Transverse colon (tissue), 4 donors: ENCODE results near the gene ZNF575. TPM values are rescaled to one million over a fixed set of nuclear protein-coding genes. Genes with fewer than 3 reads are reported as not detected.

Experiments used
- DNase-seq: peaks from one replicate; pipeline ENCODE4 v3.0.0-alpha.2; 2019
- H3K27ac ChIP-seq, 4 donors: fragments of 200-600 bp; sonication (generic); 2 replicates each; pipeline ENCODE4 v1.5.1; 2016 to 2018; ENCODE audit warnings: inconsistent platforms in 4 of 4
- H3K27me3 ChIP-seq: fragments of 200-600 bp; sonication (generic); 2 replicates; pipeline ENCODE4 v1.5.1; 2017; ENCODE audit warnings: inconsistent platforms
- H3K36me3 ChIP-seq, 4 donors: fragments of 200-600 bp; sonication (generic); 2 replicates each; pipeline ENCODE4 v1.5.1; 2017 to 2019; ENCODE audit warnings: inconsistent platforms in 4 of 4
- H3K4me1 ChIP-seq, 4 donors: fragments of 200-600 bp; sonication (generic); 2 replicates each; pipeline ENCODE4 v1.5.1; 2017 to 2020; ENCODE audit warnings: inconsistent platforms in 4 of 4
- H3K4me3 ChIP-seq, 4 donors: fragments of 200-600 bp; sonication (generic); 1 replicate in 1 of 4; 2 replicates in 3 of 4; pipeline versions ENCODE4 v1.5.1 to v1.6.1; 2017 to 2019; ENCODE audit warnings: inconsistent platforms in 4 of 4
- H3K9me3 ChIP-seq, 2 donors: fragments of 200-600 bp; sonication (generic); 2 replicates each; pipeline ENCODE4 v1.5.1; 2017 to 2019; ENCODE audit warnings: inconsistent platforms in 2 of 2
- EP300 ChIP-seq: sonication (generic); formaldehyde crosslinking; IDR thresholded peaks from one replicate; pipeline ENCODE4 v1.6.1; 2017; ENCODE audit warnings: antibody characterized with exemption, low read depth
- POLR2A ChIP-seq: fragments of 450-650 bp; IDR thresholded peaks from one replicate; pipeline ENCODE4 v1.6.1; 2016; ENCODE audit warnings: antibody characterized with exemption, mild to moderate bottlenecking, moderate library complexity
- POLR2AphosphoS5 ChIP-seq, 3 donors: sonication (generic); formaldehyde crosslinking; IDR thresholded peaks; one replicate each; pipeline ENCODE4 v1.6.1; 2016; ENCODE audit warnings: antibody characterized with exemption in 3 of 3
- WGBS, 2 donors: methylation state at CpG; one replicate each; pipeline ENCODE4 v1.1.5; 2018; ENCODE audit warnings: low coverage in 1 of 2; 5-methylcytosine and 5-hydroxymethylcytosine counted together
- in situ Hi-C, 4 donors: fragments of 200-750 bp; cut with MboI; loops; one replicate each; pipeline versions ENCODE4 v1.15.0 to v1.15.1; 2017; ENCODE audit warnings: low sequenced_read_pairs in 3 of 4, low pct_ligation_motif_present in 1 of 4, low pct_unique_long_range_greater_than_20kb in 1 of 4
- intact Hi-C: fragments of 100-400 bp; cut with DNase I; formaldehyde crosslinking; loops from one replicate; pipeline ENCODE4 v1.15.1; 2023; ENCODE audit warnings: low total_unique reads
- total RNA-seq, 4 donors: library from RNA; depleted of rRNA; stranded (reverse); fragments of >200 nt; gene quantifications; one replicate each; pipeline ENCODE4 v1.1.0, GENCODE V29; 2016
- TF ChIP-seq, protein P1 (sequence below), 5 experiments: fragments of 200-600 bp in 3 of 5; fragments of 450-650 bp in 2 of 5; sonication (generic) in 3 of 5; IDR thresholded peaks; 1 replicate in 2 of 5; 2 replicates in 3 of 5; pipeline ENCODE4 v1.5.1; 2016 to 2017; ENCODE audit warnings: antibody characterized with exemption in 5 of 5, inconsistent platforms in 3 of 5, mild to moderate bottlenecking in 2 of 5, moderate library complexity in 1 of 5

ZNF575 gene
- total RNA-seq, 4 donors from 2014 or later = 0.20 to 1.9 (median 1.8) TPM; not detected in 1

DNA sequence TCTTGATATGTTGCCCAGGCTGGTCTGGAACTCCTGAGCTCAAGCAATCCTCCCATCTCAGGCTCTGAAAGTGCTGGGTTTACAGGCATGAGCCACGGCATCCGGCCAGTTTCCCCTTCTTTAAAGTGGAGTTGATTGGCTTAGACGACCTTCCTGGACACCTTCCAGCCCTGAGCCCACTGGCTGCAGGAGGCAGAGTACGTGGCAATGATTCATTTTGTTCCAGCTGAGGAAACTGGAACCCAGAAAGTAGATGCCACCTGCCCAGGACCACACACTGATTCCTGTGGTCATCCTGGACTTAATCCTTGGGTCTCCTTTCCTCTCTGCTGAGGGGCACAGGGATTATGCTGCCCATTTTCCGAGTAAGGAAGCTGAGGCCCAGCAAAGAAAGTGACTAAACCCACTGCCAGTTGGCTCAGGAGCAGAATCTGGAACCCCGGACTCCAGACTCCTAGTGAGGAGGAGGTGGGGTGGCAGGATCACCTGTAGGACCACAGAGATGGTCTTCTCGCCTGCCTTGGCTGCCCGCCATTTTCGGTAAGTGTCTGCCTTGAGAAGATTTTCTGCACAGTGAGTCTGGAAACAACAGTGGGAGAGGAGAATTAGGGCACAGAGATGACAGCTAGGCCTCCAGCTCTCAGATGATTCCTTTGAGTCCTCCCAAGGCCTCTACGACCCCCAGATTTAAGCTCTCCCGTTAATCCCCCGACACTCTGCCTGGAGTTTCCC, 41.6 kb downstream of the ZNF575 start:
- WGBS, 2 donors = 0 to 28% methylated on average over 3 to 12 of the region's 12 CpGs
- no peaks in the 10 kb centered on the region for H3K9me3 ChIP-seq
- peak overlapping the region; percentile 72 to 99 (median 88) for H3K4me3 ChIP-seq
- no peaks in the 10 kb centered on the region for H3K36me3 ChIP-seq
- H3K27ac ChIP-seq = peak overlapping the region; percentile 81 to 94 (median 92)
- H3K27me3 ChIP-seq = no peaks in the 10 kb centered on the region
- intact Hi-C loops = no loop called here
- peaks cover 5 to 22% (median 12%) of the 10 kb centered on the region in 4 donors for H3K4me1 ChIP-seq
- TF ChIP-seq, protein P1, sequence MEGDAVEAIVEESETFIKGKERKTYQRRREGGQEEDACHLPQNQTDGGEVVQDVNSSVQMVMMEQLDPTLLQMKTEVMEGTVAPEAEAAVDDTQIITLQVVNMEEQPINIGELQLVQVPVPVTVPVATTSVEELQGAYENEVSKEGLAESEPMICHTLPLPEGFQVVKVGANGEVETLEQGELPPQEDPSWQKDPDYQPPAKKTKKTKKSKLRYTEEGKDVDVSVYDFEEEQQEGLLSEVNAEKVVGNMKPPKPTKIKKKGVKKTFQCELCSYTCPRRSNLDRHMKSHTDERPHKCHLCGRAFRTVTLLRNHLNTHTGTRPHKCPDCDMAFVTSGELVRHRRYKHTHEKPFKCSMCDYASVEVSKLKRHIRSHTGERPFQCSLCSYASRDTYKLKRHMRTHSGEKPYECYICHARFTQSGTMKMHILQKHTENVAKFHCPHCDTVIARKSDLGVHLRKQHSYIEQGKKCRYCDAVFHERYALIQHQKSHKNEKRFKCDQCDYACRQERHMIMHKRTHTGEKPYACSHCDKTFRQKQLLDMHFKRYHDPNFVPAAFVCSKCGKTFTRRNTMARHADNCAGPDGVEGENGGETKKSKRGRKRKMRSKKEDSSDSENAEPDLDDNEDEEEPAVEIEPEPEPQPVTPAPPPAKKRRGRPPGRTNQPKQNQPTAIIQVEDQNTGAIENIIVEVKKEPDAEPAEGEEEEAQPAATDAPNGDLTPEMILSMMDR (IDR thresholded peaks at IDR 0.05) = no peak
- TF ChIP-seq EP300 (no peak), POLR2A (no peak), POLR2AphosphoS5 (IDR thresholded peaks at IDR 0.05) (no peak)
- no peak for DNase-seq
- in situ Hi-C loops = no loop called here

DNA sequence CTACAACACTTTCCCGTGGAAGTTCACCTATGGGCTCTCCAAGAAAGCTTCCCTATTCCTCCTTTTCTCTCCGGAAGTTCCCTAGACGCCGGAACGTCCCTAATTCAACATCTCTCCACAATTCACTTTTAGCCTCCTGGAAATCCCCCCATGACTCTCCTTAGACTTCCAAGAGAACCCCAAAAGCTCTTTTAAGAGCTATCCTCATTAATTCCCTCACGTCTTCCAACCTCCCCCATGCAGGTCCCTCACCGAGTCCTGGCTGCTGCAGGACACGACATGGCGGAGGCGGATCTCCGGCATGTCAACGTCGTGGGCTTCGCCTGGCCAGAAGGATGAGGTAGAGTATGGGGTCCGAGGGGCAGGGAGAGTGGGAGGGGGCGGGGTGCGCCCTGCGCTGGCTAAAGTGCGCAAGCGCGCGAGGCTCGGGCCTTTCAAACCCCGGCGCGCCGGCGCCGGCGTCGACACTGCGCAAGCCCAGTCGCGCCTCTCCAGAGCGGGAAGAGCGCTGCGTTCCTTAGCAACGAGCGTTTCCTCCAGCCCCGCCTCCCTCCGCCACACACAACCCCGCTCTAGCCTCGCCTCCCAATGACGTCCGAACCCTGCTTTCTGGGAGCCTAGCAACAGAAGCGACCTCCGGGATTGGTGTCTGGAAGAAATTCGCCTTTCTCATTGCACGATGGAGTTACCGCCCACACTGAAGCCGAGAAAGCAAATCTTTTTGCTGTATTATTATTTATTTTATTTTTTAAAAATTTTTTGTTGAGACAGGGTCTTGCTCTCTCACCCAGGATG, 42.4 kb downstream of the ZNF575 start, which contains the start of the genes PINLYP and XRCC1:
Gene PINLYP, plus strand, starts transcription at position 646 of the 795 bp plus-strand sequence. CDS start 1,391 bp downstream, outside the sequence.
Gene XRCC1, minus strand, starts transcription at position 372 of the 795 bp plus-strand sequence. Its CDS starts 69 bp downstream, at position 303.
- H3K27ac ChIP-seq = peak within 1 kb of the TSS; percentile 81 to 94 (median 92)
- peak; percentile 98 for DNase-seq
- H3K36me3 ChIP-seq = no peaks in the 10 kb centered on the region
- no peaks in the 10 kb centered on the region for H3K27me3 ChIP-seq
- intact Hi-C loops = no loop called here
- H3K9me3 ChIP-seq = no peaks in the 10 kb centered on the region
- TF ChIP-seq POLR2AphosphoS5 (IDR thresholded peaks at IDR 0.05) (peak; percentile 55 to 68 (median 56)), POLR2A (peak; percentile 48), EP300 (no peak)
- TF ChIP-seq, protein P1 (IDR thresholded peaks at IDR 0.05) = no peak
- H3K4me3 ChIP-seq = peak within 1 kb of the TSS; percentile 72 to 99 (median 88)
- in situ Hi-C loops = no loop called here
- peaks cover 5 to 27% (median 12%) of the 10 kb centered on the region in 4 donors for H3K4me1 ChIP-seq
- 0 to 1% methylated on average over 5 to 30 of the region's 51 CpGs for WGBS, 2 donors

DNA sequence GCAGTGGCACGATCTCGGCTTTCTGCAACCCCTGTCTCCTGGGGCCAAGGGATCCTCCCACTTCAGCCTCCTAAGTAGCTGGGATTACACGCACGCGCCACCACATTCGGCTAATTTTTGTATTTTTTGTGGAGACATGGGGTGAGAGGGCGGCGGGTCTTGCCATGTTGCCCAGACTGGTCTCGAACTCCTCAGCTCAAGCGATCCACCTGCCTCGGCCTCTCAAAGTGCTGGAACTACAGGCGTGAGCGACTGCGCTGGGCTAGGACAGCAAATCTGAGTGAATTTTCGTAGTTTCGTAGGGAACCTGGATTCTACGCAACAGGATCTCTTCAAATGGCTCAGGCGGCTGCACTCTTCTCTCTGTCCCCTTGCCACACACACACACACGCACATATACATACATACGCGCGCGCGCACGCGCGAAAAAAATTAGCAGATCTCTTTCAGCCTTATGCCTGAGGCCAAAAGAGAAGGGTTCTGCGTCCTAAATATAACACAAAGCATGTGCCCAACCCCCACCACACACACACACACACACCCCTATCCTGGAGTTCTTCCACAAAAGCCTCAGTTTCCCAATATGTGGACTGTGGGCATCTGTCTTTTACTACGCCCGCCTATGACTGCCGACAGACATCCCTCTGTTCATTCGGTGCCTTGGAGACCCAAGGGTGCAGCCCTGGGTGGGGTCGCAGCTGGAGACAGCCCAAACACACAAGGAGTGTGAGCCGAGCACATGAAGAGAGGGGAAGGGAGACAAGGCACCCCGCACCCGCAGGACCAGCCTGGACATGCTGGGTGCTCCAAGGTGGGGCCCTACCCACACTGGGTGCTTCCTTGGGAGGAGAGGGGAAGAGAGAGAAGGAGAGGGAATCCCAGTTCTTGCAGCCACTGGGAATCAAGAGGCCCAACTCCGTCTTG, 43.2 kb downstream of the ZNF575 start:
- H3K9me3 ChIP-seq = no peaks in the 10 kb centered on the region
- intact Hi-C loops (no loop called here), in situ Hi-C loops (no loop called here)
- WGBS, 2 donors = 72 to 85% methylated on average over 19 to 37 of the region's 37 CpGs
- H3K4me1 ChIP-seq = peaks cover 5 to 33% (median 14%) of the 10 kb centered on the region in 4 donors
- H3K27ac ChIP-seq = peak overlapping the region; percentile 74 to 94 (median 86)
- H3K36me3 ChIP-seq = no peaks in the 10 kb centered on the region
- H3K4me3 ChIP-seq = peak overlapping the region in 3 of 4 donors; percentile 19 to 99 (median 72)
- no peak for TF ChIP-seq EP300
- no peak for TF ChIP-seq POLR2A
- no peak for TF ChIP-seq POLR2AphosphoS5 (IDR thresholded peaks at IDR 0.05)
- TF ChIP-seq, protein P1 (IDR thresholded peaks at IDR 0.05) = no peak
- no peak for DNase-seq
- H3K27me3 ChIP-seq = no peaks in the 10 kb centered on the region
